Activated T-cell treated with anti-CD3 and anti-CD28 coated beads, Interleukin-2, amount 50 U/mL, for 72 hours (primary cell): ENCODE results near the gene ALG1L2. TPM values are rescaled to one million over a fixed set of nuclear protein-coding genes. Genes with fewer than 3 reads are reported as not detected.
"Not testable (repeated sequence)": the region's sequence is repeated elsewhere in the genome, so short reads cannot be mapped to it uniquely, and the experiment has no call there.

Experiments
- ATAC-seq, 2 donors: fragments of 150-1000 bp; cut with Tn5 transposase; replicated peaks in 1 of 2; 2 replicates each; pipeline ENCODE4 v1.10.0; 2021; ENCODE audit warnings: moderate library complexity in 2 of 2, mild to moderate bottlenecking in 1 of 2
- DNase-seq, 2 donors: peaks; one replicate each; pipeline ENCODE4 v3.0.0; 2021 to 2022; ENCODE audit warnings: mixed read lengths in 1 of 2
- H3K27ac Mint-ChIP-seq: one replicate; pipeline ENCODE4 v1.8.0; 2022; ENCODE audit warnings: mild to moderate bottlenecking, moderate library complexity, mixed read lengths
- H3K27me3 Mint-ChIP-seq: one replicate; pipeline ENCODE4 v1.8.0; 2022; ENCODE audit warnings: low read depth, mixed read lengths
- H3K36me3 Mint-ChIP-seq, 2 donors: one replicate each; pipeline ENCODE4 v1.8.0; 2022; ENCODE audit warnings: mixed read lengths in 2 of 2, mild to moderate bottlenecking in 1 of 2; ENCODE audit not compliant: insufficient read depth in 2 of 2
- H3K4me1 Mint-ChIP-seq: one replicate; pipeline ENCODE4 v1.8.0; 2022; ENCODE audit warnings: low read depth, mixed read lengths
- H3K4me3 Mint-ChIP-seq, 2 donors: one replicate each; pipeline ENCODE4 v1.8.0; 2022; ENCODE audit warnings: mild to moderate bottlenecking in 2 of 2, mixed read lengths in 2 of 2, moderate library complexity in 2 of 2
- H3K9me3 Mint-ChIP-seq, 2 donors: one replicate each; pipeline ENCODE4 v1.8.0; 2022; ENCODE audit warnings: mixed read lengths in 2 of 2
- total RNA-seq, 2 donors: library from RNA; stranded (reverse); gene quantifications; one replicate each; pipeline ENCODE4 v1.2.3, GENCODE V29; 2022

The ALG1L2 gene
- total RNA-seq, 2 donors from 2014 or later, result not detected

- no peaks in the 10 kb centered on the region for H3K27me3 Mint-ChIP-seq
Observed at GRCh38 chr3:130117933-130118332, 36.3 kb downstream of the ALG1L2 start.

DNA sequence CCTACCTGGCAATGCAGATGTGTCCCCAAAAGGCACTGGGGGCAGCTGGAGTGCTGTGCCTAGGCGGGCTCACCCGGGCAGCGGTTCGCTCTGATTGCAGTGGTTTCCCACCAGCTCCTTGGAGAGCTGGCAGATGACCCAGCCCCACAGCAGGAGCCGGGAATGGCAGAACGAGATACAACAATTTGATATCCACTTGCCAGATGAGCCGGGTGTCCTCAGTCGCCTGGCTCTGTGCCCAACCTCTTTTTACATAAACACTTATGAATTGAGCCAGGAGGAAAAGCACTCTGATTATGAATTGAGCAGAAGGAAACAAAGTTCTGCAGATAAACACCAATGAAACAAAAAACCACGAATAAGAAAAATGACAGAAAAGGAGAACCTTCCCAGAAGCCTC is 38.2 kb downstream of the ALG1L2 start:
- H3K27me3 Mint-ChIP-seq, H3K9me3 Mint-ChIP-seq, H3K36me3 Mint-ChIP-seq, H3K4me1 Mint-ChIP-seq, H3K4me3 Mint-ChIP-seq, DNase-seq, ATAC-seq, H3K27ac Mint-ChIP-seq: not testable (repeated sequence)

More at GRCh38 chr3:130117933-130118332, 36.3 kb downstream of the ALG1L2 start:
- H3K27ac Mint-ChIP-seq, result no peak overlapping the region
- ATAC-seq (no peak), DNase-seq (no peak)
- H3K36me3 Mint-ChIP-seq, result no peaks in the 10 kb centered on the region
- no peaks in the 10 kb centered on the region for H3K9me3 Mint-ChIP-seq
- no peak overlapping the region for H3K4me3 Mint-ChIP-seq
- peaks cover 10% of the 10 kb centered on the region for H3K4me1 Mint-ChIP-seq

GRCh38 chr3:130120291-130120690 is 38.7 kb downstream of the ALG1L2 start:
- ATAC-seq, H3K27me3 Mint-ChIP-seq, H3K36me3 Mint-ChIP-seq, H3K4me3 Mint-ChIP-seq, H3K27ac Mint-ChIP-seq, H3K9me3 Mint-ChIP-seq, DNase-seq, H3K4me1 Mint-ChIP-seq: not testable (repeated sequence)

- H3K4me3 Mint-ChIP-seq, ATAC-seq, H3K27ac Mint-ChIP-seq, H3K4me1 Mint-ChIP-seq, DNase-seq, H3K9me3 Mint-ChIP-seq, H3K27me3 Mint-ChIP-seq, H3K36me3 Mint-ChIP-seq: not testable (repeated sequence)
Observed at GRCh38 chr3:130122891-130123775, 41.5 kb downstream of the ALG1L2 start.

DNA sequence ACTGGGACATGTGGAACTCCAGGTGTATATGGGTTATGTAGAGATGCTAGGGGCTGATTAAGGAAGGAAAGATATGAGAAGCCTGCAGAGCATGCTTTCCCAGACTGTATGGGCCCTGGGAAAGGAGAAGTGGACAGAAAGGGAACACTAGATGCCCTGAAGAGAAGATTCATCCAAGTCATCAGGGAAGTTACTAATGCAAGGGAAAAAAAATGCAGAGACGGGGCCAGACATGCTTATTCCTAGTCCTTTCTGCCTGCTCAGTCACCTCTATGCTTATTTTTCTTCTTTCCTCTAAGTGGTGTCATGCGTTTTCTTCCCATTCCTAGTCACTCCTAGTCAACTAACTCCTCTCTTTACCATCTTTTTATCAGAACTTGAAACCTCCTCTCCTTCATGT is 43.8 kb downstream of the ALG1L2 start:
- H3K27ac Mint-ChIP-seq, ATAC-seq, H3K9me3 Mint-ChIP-seq, H3K27me3 Mint-ChIP-seq, H3K36me3 Mint-ChIP-seq, H3K4me1 Mint-ChIP-seq, DNase-seq, H3K4me3 Mint-ChIP-seq: not testable (repeated sequence)

DNA sequence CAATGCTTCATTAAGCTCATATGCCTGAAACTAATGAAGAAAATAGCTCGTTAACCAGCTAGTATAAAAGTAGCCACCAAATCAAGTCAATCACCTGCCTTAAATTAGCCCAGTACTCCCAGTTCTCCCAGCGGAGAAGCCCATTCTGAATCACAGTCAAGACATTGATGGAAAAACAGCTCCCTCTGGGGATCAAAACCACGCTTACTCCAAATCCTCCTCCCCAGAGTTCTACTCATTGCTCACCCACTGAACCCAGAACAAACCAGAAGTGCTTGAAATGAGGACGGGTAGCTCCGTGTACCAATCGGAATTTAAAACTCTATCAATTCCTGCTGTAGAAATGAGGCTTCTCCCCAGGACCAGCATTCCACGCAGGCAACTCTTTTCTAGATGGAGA is 54.7 kb downstream of the ALG1L2 start:
- not testable (repeated sequence) for H3K36me3 Mint-ChIP-seq, H3K9me3 Mint-ChIP-seq, H3K4me1 Mint-ChIP-seq, H3K27ac Mint-ChIP-seq, ATAC-seq, DNase-seq, H3K4me3 Mint-ChIP-seq
- peaks cover 24% of the 10 kb centered on the region for H3K27me3 Mint-ChIP-seq

GRCh38 chr3:130137685-130138084 is 56.1 kb downstream of the ALG1L2 start:
- H3K4me1 Mint-ChIP-seq, ATAC-seq, H3K9me3 Mint-ChIP-seq, H3K4me3 Mint-ChIP-seq, DNase-seq, H3K27ac Mint-ChIP-seq, H3K36me3 Mint-ChIP-seq: not testable (repeated sequence)
- H3K27me3 Mint-ChIP-seq, result peaks cover 24% of the 10 kb centered on the region

GRCh38 chr3:130138992-130139391 is 57.4 kb downstream of the ALG1L2 start:
- ATAC-seq, H3K36me3 Mint-ChIP-seq, H3K4me1 Mint-ChIP-seq, H3K9me3 Mint-ChIP-seq, DNase-seq, H3K27ac Mint-ChIP-seq, H3K4me3 Mint-ChIP-seq: not testable (repeated sequence)
- H3K27me3 Mint-ChIP-seq, result peaks cover 24% of the 10 kb centered on the region

DNA sequence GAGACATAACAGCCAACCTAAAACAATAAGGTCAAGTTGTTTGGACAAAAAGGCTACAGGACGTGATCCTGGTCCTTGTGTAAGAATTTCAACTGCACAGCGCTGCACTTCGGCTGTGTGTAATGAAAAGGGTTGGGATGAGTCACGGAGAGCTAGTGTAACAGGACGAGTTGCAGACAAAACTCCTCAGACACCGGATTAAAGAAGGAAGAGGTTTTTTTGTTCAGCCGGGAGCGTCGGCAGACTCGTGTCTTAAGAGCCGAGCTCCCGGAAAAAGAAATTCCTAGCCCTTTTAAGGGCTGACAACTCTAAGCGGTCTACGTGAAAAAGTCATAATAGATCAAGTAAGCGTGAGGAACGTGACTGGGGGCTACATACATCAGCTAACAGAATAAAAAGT is 59.1 kb downstream of the ALG1L2 start:
- not testable (repeated sequence) for H3K27ac Mint-ChIP-seq, H3K9me3 Mint-ChIP-seq, H3K4me3 Mint-ChIP-seq, H3K4me1 Mint-ChIP-seq, DNase-seq, H3K36me3 Mint-ChIP-seq, ATAC-seq
- peaks cover 24% of the 10 kb centered on the region for H3K27me3 Mint-ChIP-seq

GRCh38 chr3:130143648-130144327 is 62.2 kb downstream of the ALG1L2 start:
- not testable (repeated sequence) for H3K4me1 Mint-ChIP-seq, ATAC-seq, H3K4me3 Mint-ChIP-seq, H3K9me3 Mint-ChIP-seq, H3K27ac Mint-ChIP-seq, DNase-seq, H3K36me3 Mint-ChIP-seq
- H3K27me3 Mint-ChIP-seq, result peaks cover 12% of the 10 kb centered on the region

GRCh38 chr3:130144328-130144650 is 62.7 kb downstream of the ALG1L2 start:
- not testable (repeated sequence) for H3K4me1 Mint-ChIP-seq

GRCh38 chr3:130145456-130145855 is 63.8 kb downstream of the ALG1L2 start:
- not testable (repeated sequence) for H3K36me3 Mint-ChIP-seq, H3K9me3 Mint-ChIP-seq, H3K27ac Mint-ChIP-seq, H3K4me3 Mint-ChIP-seq, DNase-seq, H3K4me1 Mint-ChIP-seq, ATAC-seq
- peaks cover 14% of the 10 kb centered on the region for H3K27me3 Mint-ChIP-seq

More at GRCh38 chr3:130144328-130144650, 62.7 kb downstream of the ALG1L2 start:
- not testable (repeated sequence) for H3K4me3 Mint-ChIP-seq, DNase-seq, H3K27ac Mint-ChIP-seq, H3K36me3 Mint-ChIP-seq, ATAC-seq, H3K9me3 Mint-ChIP-seq
- peaks cover 17% of the 10 kb centered on the region for H3K27me3 Mint-ChIP-seq

- H3K27me3 Mint-ChIP-seq, result peaks cover 12% of the 10 kb centered on the region
- H3K4me3 Mint-ChIP-seq, H3K27ac Mint-ChIP-seq, DNase-seq, H3K4me1 Mint-ChIP-seq, H3K9me3 Mint-ChIP-seq, ATAC-seq, H3K36me3 Mint-ChIP-seq: not testable (repeated sequence)
Observed at GRCh38 chr3:130146465-130146864, 64.8 kb downstream of the ALG1L2 start.
